ENCODE data around the gene HNRNPU.

Gene HNRNPU

DNA sequence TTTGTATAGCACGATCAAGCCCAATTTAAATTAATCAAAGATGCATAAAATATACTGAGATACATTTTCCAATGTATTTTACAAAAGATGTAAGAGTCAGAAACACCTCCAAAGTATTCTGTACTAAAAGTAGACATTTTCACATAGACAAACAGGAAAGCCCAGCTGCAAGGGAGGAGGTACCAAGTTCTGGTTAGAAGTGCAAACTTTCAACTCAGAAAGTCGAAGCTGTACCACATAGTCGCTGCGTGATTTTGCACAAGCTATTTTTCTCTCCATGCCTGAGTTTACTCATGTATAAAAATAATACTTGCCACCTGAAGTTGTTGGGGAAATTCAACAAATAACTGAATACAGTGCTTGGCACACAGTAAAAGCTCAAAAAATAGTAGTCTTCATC is 5.6 kb upstream of the HNRNPU start:
- Histone ChIP-seq H2AFZ (ENCODE audit: low read length) (no peak overlapping the region), H3K4me2 (ENCODE audit: low read length) (no peak overlapping the region), H4K20me1 (ENCODE audit: insufficient read depth, low read length) (no peaks in the 10 kb centered on the region), H3K4me1 (ENCODE audit: insufficient read depth, low read length, severe bottlenecking) (peaks cover 16% of the 10 kb centered on the region), H3F3A (ENCODE audit: insufficient read depth, low read length) (no peaks in the 10 kb centered on the region), H3K27ac (ENCODE audit: low read depth, low read length, poor library complexity, severe bottlenecking) (no peak overlapping the region), H3K4me3 (ENCODE audit: low read depth, low read length, poor library complexity, severe bottlenecking) (no peak overlapping the region), H3K36me3 (ENCODE audit: insufficient read depth, low read length) (no peaks in the 10 kb centered on the region), H3K9me3 (ENCODE audit: low read length) (no peaks in the 10 kb centered on the region), H3K27me3 (ENCODE audit: insufficient read depth, low read length) (no peaks in the 10 kb centered on the region), H3K9ac (ENCODE audit: low read length) (no peak overlapping the region), H3K79me2 (ENCODE audit: insufficient read depth, low read length) (no peaks in the 10 kb centered on the region), H3K9me2 (ENCODE audit: low read depth, low read length) (no peaks in the 10 kb centered on the region)
- TF ChIP-seq, protein P1, sequence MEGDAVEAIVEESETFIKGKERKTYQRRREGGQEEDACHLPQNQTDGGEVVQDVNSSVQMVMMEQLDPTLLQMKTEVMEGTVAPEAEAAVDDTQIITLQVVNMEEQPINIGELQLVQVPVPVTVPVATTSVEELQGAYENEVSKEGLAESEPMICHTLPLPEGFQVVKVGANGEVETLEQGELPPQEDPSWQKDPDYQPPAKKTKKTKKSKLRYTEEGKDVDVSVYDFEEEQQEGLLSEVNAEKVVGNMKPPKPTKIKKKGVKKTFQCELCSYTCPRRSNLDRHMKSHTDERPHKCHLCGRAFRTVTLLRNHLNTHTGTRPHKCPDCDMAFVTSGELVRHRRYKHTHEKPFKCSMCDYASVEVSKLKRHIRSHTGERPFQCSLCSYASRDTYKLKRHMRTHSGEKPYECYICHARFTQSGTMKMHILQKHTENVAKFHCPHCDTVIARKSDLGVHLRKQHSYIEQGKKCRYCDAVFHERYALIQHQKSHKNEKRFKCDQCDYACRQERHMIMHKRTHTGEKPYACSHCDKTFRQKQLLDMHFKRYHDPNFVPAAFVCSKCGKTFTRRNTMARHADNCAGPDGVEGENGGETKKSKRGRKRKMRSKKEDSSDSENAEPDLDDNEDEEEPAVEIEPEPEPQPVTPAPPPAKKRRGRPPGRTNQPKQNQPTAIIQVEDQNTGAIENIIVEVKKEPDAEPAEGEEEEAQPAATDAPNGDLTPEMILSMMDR (IDR thresholded peaks at IDR 0.05; ENCODE audit: low read length) = no peak
- no peak for TF ChIP-seq EZH2 (IDR thresholded peaks at IDR 0.05; ENCODE audit: borderline replicate concordance, low read length)

DNA sequence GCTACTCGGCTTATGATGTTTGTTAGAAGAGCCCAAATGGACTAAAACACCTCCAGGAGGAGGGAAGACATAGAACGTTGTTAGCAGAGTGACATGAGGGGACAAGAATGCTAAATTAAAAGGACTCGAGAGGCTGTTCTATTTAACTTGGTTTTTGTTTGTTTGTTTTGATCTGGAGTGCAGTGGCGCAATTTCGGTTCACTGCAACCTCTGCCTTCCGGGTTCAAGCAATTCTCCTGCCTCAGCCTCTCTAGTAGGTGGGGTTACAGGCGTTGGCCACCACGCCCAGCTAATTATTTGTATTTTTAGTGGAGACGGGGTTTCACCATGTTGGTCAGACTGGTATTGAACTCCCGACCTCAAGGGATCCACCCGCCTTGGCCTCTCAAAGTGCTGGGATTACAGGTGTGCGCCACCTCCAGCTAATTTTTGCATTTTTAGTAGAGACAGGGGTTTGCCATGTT is 5.1 kb upstream of the HNRNPU start:
- no peaks in the 10 kb centered on the region for H3K27me3 ChIP-seq (ENCODE audit: insufficient read depth, low read length)
- no peak overlapping the region for H3K9ac ChIP-seq (ENCODE audit: low read length)
- TF ChIP-seq, protein P1 (IDR thresholded peaks at IDR 0.05; ENCODE audit: low read length) = no peak
- no peak for TF ChIP-seq EZH2 (IDR thresholded peaks at IDR 0.05; ENCODE audit: borderline replicate concordance, low read length)
- no peak overlapping the region for H3K4me3 ChIP-seq (ENCODE audit: low read depth, low read length, poor library complexity, severe bottlenecking)
- peaks cover 18% of the 10 kb centered on the region for H3K4me1 ChIP-seq (ENCODE audit: insufficient read depth, low read length, severe bottlenecking)
- no peaks in the 10 kb centered on the region for H3K9me3 ChIP-seq (ENCODE audit: low read length)
- H3K36me3 ChIP-seq (ENCODE audit: insufficient read depth, low read length) = no peaks in the 10 kb centered on the region
- H3K4me2 ChIP-seq (ENCODE audit: low read length) = no peak overlapping the region
- H4K20me1 ChIP-seq (ENCODE audit: insufficient read depth, low read length) = no peaks in the 10 kb centered on the region
- no peak overlapping the region for H2AFZ ChIP-seq (ENCODE audit: low read length)
- H3K27ac ChIP-seq (ENCODE audit: low read depth, low read length, poor library complexity, severe bottlenecking) = no peak overlapping the region
- no peaks in the 10 kb centered on the region for H3K79me2 ChIP-seq (ENCODE audit: insufficient read depth, low read length)
- no peaks in the 10 kb centered on the region for H3F3A ChIP-seq (ENCODE audit: insufficient read depth, low read length)
- H3K9me2 ChIP-seq (ENCODE audit: low read depth, low read length) = no peaks in the 10 kb centered on the region

DNA sequence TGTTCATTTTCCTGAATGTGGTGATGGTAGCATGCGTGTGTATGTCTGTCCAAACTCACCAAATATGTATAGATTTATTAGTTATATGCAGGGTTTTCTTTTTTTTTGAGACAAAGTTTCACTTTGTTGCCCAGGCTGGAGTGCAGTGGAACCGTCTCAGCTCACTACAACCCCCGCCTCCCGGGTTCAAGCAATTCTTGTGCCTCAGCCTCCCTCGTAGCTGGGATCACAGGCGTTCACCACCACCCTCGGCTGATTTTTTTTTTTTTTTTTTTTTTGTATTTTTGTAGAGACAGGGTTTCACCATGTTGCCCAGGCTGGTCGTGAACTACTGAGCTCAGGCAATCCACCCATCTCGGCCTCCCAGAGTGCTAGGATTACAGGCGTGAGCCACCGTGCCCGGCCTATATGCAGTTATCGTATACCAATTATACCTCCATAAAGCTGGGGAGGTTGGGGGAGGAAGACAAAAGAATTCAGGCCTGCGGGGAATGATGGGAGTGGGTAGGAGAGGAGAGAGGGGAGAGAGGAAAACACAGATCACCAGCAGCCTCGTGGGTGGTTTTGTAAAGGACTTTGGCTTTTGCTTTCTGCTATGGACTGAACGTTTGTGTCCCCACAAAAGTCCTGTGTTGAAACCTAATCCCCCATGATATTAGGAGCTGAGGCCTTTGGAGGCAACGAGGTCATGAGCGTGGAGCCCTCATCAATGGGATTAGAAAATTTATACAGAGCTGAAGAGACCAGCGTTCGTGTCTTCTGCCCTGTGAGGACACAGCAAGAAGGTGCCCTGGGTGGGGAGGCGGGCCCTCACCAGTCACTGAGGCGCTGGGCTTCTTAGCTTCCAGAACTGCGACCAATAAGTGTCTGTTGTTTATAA is 4.4 kb upstream of the HNRNPU start:
- H3K4me3 ChIP-seq (ENCODE audit: low read depth, low read length, poor library complexity, severe bottlenecking) = no peak overlapping the region
- H4K20me1 ChIP-seq (ENCODE audit: insufficient read depth, low read length) = no peaks in the 10 kb centered on the region
- peaks cover 5% of the 10 kb centered on the region for H3K79me2 ChIP-seq (ENCODE audit: insufficient read depth, low read length)
- no peak for TF ChIP-seq EZH2 (IDR thresholded peaks at IDR 0.05; ENCODE audit: borderline replicate concordance, low read length)
- TF ChIP-seq, protein P1 (IDR thresholded peaks at IDR 0.05; ENCODE audit: low read length) = no peak
- peaks cover 18% of the 10 kb centered on the region for H3K4me1 ChIP-seq (ENCODE audit: insufficient read depth, low read length, severe bottlenecking)
- no peaks in the 10 kb centered on the region for H3K9me3 ChIP-seq (ENCODE audit: low read length)
- H3K9ac ChIP-seq (ENCODE audit: low read length) = no peak overlapping the region
- H3F3A ChIP-seq (ENCODE audit: insufficient read depth, low read length) = no peaks in the 10 kb centered on the region
- peaks cover 5% of the 10 kb centered on the region for H3K36me3 ChIP-seq (ENCODE audit: insufficient read depth, low read length)
- no peaks in the 10 kb centered on the region for H3K27me3 ChIP-seq (ENCODE audit: insufficient read depth, low read length)
- no peak overlapping the region for H3K4me2 ChIP-seq (ENCODE audit: low read length)
- H2AFZ ChIP-seq (ENCODE audit: low read length) = no peak overlapping the region
- H3K27ac ChIP-seq (ENCODE audit: low read depth, low read length, poor library complexity, severe bottlenecking) = no peak overlapping the region
- H3K9me2 ChIP-seq (ENCODE audit: low read depth, low read length) = no peaks in the 10 kb centered on the region

Measured in OCI-LY1 (cell line).